IPS-11a (cell line): ENCODE results near the gene CDC25A.
A peak's percentile ranks its signal among the peaks of the same experiment; 100 is the strongest.
"Not testable (repeated sequence)": the region's sequence is repeated elsewhere in the genome, so short reads cannot be mapped to it uniquely, and the experiment has no call there.

Source experiments
- H3K4me3 ChIP-seq: one replicate; pipeline ENCODE4 v1.5.1; 2013; ENCODE audit warnings: low read depth, low read length, control low read depth

CDC25A gene

GRCh38 chr3:48188266-48189201 is at the start of gene CDC25A:
Gene CDC25A (minus strand): TSS chr3:48188417. CDS start chr3:48187947, 470 bp downstream.
- H3K4me3 ChIP-seq = peak within 1 kb of the TSS; percentile 85

- no peak overlapping the region for H3K4me3 ChIP-seq
These were observed 48.3 kb upstream of the CDC25A start for GRCh38 chr3:48236531-48236930.

- H3K4me3 ChIP-seq = no peak overlapping the region
These were observed 45.3 kb upstream of the CDC25A start for GRCh38 chr3:48233542-48233941.

DNA sequence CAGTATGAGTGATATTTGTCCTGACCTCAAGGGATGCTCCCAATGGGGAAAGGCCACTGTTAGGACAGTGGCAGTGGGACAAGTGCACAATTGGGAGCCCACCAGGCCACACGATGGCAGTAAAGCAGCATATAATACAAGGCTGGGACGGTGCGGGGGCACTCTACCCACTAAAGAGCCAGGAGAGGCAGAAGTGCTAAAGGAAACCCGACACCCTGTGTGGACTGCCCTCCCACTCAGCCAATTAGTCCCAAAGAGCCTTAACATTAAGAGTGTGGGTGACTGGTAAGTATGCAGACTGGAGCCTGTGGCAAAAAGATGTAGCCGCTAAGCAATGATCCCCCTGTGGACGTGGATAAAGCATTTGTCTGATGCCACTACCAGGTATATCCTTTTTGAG is 44.5 kb upstream of the CDC25A start:
- H3K4me3 ChIP-seq = no peak overlapping the region

DNA sequence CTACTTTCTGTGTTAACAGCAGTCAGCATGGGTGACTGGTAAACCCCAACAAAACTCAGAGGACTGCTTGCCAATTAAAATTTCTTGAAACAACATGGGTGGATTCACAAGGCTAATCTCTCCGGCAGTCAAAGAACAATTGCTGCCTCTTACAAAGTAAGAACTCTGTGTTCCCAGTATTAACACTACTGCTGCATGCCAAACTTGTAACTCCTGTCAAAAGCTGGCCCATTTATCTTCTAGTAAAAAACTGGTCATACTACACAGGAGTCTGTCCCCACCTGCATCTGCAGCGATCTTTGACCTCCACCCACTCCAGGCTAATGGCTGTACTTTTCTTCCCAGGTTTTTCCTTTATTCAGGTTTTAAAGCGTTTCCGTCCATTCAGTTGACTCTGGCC is 44.0 kb upstream of the CDC25A start:
- no peak overlapping the region for H3K4me3 ChIP-seq

GRCh38 chr3:48226939-48227338 is 38.7 kb upstream of the CDC25A start:
- no peak overlapping the region for H3K4me3 ChIP-seq

GRCh38 chr3:48225587-48225986 is 37.4 kb upstream of the CDC25A start:
- H3K4me3 ChIP-seq = no peak overlapping the region

GRCh38 chr3:48222616-48223513 is 34.6 kb upstream of the CDC25A start, which contains the start of gene CAMP:
Gene CAMP (plus strand): TSS chr3:48223495. CDS start chr3:48223512, 17 bp downstream.
- no peak within 1 kb of the TSS for H3K4me3 ChIP-seq

DNA sequence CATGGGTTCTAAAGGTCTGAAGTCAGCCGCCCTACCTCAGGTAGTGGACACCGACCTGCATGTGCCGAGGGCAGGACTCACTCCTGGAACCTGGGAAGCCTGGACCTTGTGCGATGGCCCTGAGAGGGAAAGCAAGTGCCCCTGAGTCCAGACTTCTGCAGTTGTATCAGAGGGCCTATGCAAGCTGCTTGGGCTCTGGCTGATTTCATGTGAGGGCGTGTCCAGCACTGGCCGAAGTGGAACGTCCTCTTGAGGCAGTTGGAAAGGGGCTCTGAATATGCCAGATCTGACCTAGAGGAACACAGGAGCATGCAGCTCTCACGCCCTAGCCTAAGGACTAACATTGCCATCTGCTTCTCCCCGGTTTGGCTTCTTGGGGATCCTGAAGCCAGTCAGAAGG is 32.5 kb upstream of the CDC25A start:
- no peak overlapping the region for H3K4me3 ChIP-seq

- no peak overlapping the region for H3K4me3 ChIP-seq
These were observed 31.3 kb upstream of the CDC25A start for GRCh38 chr3:48219543-48219942.

DNA sequence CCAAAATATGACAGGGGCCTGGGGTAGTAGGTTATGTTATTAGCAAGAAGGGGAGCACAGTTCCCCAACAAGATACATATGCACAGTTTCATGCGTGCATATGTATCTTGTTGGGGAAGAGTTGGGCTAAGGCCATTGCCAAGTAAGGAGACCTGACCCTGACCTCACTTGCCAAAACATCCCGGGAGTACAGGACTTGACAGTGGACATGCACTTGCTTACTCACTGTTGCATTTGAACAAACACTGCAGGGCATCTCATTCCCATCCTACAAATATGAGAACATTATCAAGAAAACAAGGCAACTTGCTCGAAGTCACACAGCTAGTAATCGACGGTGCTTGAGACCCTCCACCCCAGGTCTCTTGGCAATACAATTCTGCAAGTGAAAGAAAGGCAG is 30.3 kb upstream of the CDC25A start:
- H3K4me3 ChIP-seq = no peak overlapping the region

GRCh38 chr3:48217449-48217848 is 29.2 kb upstream of the CDC25A start:
- H3K4me3 ChIP-seq = no peak overlapping the region

DNA sequence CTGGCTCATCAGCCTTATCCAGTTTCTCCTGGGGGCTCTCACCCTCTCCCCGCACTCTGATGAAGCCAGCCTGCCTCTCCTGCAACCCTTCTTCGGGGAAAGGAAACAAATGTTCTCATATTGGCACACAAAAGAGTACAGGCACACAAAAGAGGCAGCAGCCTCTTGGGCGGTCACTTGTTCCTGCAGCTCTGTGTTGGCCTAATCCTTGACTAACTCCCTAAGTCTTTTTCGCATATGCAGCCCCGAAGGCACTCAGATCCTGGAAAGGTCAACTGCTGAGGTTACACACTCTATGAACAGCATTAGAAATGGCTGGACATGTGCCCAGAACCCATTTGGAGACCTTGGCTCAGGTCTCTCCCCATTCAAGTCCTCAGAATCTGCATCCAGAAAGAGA is 27.7 kb upstream of the CDC25A start:
- H3K4me3 ChIP-seq = no peak overlapping the region

DNA sequence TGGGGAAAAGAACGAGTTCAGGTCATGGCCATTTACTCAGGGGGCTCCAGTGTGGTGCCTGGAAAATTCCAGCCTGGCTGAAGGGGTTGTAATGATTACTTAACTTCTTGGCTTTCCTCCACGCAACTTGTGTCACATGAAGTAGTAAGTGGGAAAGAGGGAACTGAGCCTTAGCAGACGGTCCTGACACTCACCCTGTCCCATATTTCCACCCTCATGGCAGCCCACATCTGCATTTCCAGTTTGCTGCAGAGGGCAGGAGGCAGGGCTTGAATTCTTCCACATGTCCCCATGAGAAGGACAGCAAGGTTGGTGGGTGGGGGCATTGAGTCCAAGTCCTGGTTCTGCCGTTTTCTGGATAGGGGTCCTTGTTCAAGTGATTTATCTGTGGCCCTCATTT is 27.2 kb upstream of the CDC25A start:
- H3K4me3 ChIP-seq = no peak overlapping the region

DNA sequence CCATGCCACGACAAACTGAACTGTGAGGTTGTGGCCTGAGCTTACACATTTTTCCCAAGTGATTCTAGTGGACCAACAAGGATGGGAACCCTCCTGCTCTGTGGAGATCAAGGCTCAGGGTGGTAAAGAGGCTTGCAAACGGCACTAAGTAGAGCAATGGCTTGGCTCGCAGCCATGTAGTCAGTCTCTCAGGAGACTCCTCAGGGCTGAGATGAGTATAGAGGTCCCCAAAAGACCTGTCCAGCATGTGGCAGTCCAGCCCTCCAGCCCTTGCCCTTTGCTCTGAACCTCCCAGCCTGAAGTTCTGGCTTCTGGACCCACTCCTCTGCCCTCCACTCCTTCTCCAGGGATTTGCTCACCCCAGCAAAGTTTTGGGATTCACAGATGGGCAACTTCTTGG is 26.8 kb upstream of the CDC25A start:
- H3K4me3 ChIP-seq = no peak overlapping the region

- H3K4me3 ChIP-seq = no peak overlapping the region
These were observed 26.0 kb upstream of the CDC25A start for GRCh38 chr3:48214225-48214624.

DNA sequence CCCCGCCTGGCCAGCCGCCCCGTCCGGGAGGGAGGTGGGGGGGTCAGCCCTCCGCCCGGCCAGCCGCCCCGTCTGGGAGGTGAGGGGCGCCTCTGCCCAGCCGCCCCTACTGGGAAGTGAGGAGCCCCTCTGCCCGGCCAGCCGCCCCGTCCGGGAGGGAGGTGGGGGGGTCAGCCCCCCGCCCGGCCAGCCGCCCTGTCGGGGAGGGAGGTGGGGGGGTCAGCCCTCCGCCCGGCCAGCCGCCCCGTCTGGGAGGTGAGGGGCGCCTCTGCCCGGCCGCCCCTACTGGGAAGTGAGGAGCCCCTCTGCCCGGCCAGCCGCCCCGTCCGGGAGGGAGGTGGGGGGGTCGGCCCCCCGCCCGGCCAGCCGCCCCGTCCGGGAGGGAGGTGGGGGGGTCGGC is 23.6 kb upstream of the CDC25A start:
- not testable (repeated sequence) for H3K4me3 ChIP-seq

GRCh38 chr3:48210534-48210933 is 22.3 kb upstream of the CDC25A start:
- H3K4me3 ChIP-seq = not testable (repeated sequence)

DNA sequence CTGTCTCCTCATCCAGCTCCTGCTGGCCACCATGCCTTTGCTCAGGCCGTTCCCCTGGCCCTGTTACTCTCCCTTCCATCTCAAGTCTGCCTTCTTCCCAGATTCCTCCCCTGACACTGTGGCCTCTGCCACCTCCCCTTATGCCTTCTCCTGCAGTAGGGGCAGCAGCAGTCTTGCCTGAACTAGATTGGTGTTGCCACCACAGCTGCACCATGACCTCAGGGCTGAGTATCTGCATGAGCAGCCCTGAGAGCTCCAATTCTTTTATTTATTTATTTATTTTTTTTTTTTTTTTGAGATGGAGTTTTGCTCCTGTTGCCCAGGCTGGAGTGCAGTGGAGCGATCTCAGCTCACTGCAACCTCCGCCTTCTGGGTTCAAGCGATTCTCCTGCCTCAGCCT is 21.2 kb upstream of the CDC25A start:
- H3K4me3 ChIP-seq = no peak overlapping the region

DNA sequence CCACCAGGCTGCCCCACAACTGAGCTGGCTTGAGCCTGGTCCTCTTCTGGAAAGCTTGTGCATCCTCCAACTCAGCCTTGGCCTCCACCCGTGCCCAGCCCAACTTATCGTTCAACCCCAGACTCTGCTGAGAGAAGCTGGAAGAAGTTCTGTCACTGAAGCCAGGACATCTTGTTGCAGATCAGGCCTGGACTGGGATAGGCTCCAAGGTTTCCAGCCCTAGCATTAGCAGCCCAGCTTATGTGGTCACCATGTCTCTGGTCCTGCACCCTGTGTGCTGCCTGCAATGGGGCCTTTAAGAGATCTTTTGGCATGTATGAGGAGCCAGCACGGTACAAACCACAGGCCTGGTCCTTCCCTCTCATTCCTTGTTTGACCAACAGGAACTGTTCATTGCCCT is 19.9 kb upstream of the CDC25A start:
- no peak overlapping the region for H3K4me3 ChIP-seq

- H3K4me3 ChIP-seq = no peak overlapping the region
These were observed 14.4 kb upstream of the CDC25A start for GRCh38 chr3:48202632-48203031.

DNA sequence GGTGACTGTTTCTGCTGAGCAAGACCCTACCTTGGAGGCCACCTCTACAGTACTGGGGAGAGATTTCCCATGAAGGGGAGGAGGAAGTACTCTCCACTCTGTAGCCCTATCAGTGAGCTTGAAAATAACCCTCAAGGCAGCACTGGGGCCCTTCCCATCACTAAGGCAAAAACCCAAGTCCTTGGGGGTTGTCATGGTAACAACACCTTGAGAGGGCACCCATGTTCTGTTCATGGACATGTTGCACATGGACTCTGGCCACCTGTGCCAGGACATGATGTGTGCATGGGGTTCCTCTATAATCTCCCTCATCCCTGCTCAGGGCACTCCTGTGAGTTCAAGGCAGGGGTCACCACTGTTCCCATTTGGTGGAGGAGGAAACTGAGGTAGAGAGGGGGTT is 10.9 kb upstream of the CDC25A start:
- H3K4me3 ChIP-seq = no peak overlapping the region
